ENCODE measurements around the gene TXNDC5.

DNA sequence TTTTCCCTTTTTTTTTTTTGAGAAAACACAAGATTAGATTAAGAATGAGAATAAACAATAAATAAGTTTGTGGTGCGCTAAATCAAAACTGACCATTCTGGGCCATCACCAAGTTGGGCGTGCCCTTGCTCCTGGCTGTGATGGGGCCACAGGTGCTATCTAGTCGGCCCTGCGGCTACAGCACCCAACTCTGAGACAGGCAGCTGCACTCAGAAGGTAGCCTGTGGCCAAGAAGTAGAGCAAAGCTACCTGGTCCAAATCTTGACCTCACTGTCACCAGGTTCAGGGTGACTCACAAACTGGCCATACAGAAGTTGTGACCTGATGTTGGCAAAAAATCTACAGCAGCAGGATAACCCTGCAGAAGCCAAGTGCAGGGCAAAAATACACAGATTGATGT is 3.4 kb downstream of the TXNDC5 start:
- TF ChIP-seq EZH2 (optimal IDR thresholded peaks at IDR 0.05; ENCODE audit: low read depth, low read length), result no peak
- TF ChIP-seq, protein P1, sequence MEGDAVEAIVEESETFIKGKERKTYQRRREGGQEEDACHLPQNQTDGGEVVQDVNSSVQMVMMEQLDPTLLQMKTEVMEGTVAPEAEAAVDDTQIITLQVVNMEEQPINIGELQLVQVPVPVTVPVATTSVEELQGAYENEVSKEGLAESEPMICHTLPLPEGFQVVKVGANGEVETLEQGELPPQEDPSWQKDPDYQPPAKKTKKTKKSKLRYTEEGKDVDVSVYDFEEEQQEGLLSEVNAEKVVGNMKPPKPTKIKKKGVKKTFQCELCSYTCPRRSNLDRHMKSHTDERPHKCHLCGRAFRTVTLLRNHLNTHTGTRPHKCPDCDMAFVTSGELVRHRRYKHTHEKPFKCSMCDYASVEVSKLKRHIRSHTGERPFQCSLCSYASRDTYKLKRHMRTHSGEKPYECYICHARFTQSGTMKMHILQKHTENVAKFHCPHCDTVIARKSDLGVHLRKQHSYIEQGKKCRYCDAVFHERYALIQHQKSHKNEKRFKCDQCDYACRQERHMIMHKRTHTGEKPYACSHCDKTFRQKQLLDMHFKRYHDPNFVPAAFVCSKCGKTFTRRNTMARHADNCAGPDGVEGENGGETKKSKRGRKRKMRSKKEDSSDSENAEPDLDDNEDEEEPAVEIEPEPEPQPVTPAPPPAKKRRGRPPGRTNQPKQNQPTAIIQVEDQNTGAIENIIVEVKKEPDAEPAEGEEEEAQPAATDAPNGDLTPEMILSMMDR (IDR thresholded peaks at IDR 0.05; ENCODE audit: low read length), result no peak

Measured in MM.1S (cell line).